Neuron (in vitro differentiated cells): ENCODE results near the gene APPL2.

Source experiments
- H2AFZ ChIP-seq: one replicate; pipeline ENCODE4 v1.6.1; 2013; ENCODE audit warnings: low read depth, mild to moderate bottlenecking, inconsistent platforms, low read length, moderate library complexity
- H3K27me3 ChIP-seq: one replicate; pipeline ENCODE4 v1.6.1; 2013; ENCODE audit warnings: low read length; ENCODE audit not compliant: insufficient read depth
- H3K36me3 ChIP-seq: one replicate; pipeline ENCODE4 v1.6.1; 2013; ENCODE audit warnings: low read length; ENCODE audit not compliant: insufficient read depth
- H3K4me1 ChIP-seq: one replicate; pipeline ENCODE4 v1.6.1; 2013; ENCODE audit warnings: low read length; ENCODE audit not compliant: insufficient read depth
- H3K4me3 ChIP-seq: 2 replicates; pipeline ENCODE4 v1.5.1; 2013; ENCODE audit warnings: mild to moderate bottlenecking, low read length, moderate library complexity
- H3K9me3 ChIP-seq: one replicate; pipeline ENCODE4 v1.6.1; 2013; ENCODE audit warnings: low read length

APPL2 gene

GRCh38 chr12:105214148-105214547 is 21.8 kb downstream of the APPL2 start:
- Histone ChIP-seq H3K4me1 (no peaks in the 10 kb centered on the region), H3K27me3 (no peaks in the 10 kb centered on the region), H3K4me3 (no peak overlapping the region), H3K9me3 (peaks cover 2% of the 10 kb centered on the region), H2AFZ (no peak overlapping the region), H3K36me3 (peaks cover 59% of the 10 kb centered on the region)

GRCh38 chr12:105212438-105212837 is 23.5 kb downstream of the APPL2 start:
- peaks cover 63% of the 10 kb centered on the region for H3K36me3 ChIP-seq
- H3K4me1 ChIP-seq = no peaks in the 10 kb centered on the region
- no peaks in the 10 kb centered on the region for H3K27me3 ChIP-seq
- peaks cover 2% of the 10 kb centered on the region for H3K9me3 ChIP-seq
- no peak overlapping the region for H3K4me3 ChIP-seq
- no peak overlapping the region for H2AFZ ChIP-seq

GRCh38 chr12:105209091-105209490 is 26.9 kb downstream of the APPL2 start:
- H3K27me3 ChIP-seq = no peaks in the 10 kb centered on the region
- H3K4me1 ChIP-seq = no peaks in the 10 kb centered on the region
- no peak overlapping the region for H2AFZ ChIP-seq
- H3K36me3 ChIP-seq = peaks cover 72% of the 10 kb centered on the region
- H3K9me3 ChIP-seq = no peaks in the 10 kb centered on the region
- H3K4me3 ChIP-seq = no peak overlapping the region

GRCh38 chr12:105206686-105207374 is 29.1 kb downstream of the APPL2 start:
- H3K9me3 ChIP-seq = no peaks in the 10 kb centered on the region
- H3K36me3 ChIP-seq = peaks cover 87% of the 10 kb centered on the region
- no peaks in the 10 kb centered on the region for H3K4me1 ChIP-seq
- no peak overlapping the region for H2AFZ ChIP-seq
- H3K4me3 ChIP-seq = no peak overlapping the region
- H3K27me3 ChIP-seq = no peaks in the 10 kb centered on the region

GRCh38 chr12:105205322-105206048 is 30.5 kb downstream of the APPL2 start:
- H3K9me3 ChIP-seq = no peaks in the 10 kb centered on the region
- no peak overlapping the region for H3K4me3 ChIP-seq
- H2AFZ ChIP-seq = no peak overlapping the region
- H3K27me3 ChIP-seq = no peaks in the 10 kb centered on the region
- H3K4me1 ChIP-seq = no peaks in the 10 kb centered on the region
- peaks cover 84% of the 10 kb centered on the region for H3K36me3 ChIP-seq

GRCh38 chr12:105204916-105205315 is 31.1 kb downstream of the APPL2 start:
- Histone ChIP-seq H3K4me3 (no peak overlapping the region), H2AFZ (no peak overlapping the region), H3K4me1 (no peaks in the 10 kb centered on the region), H3K27me3 (no peaks in the 10 kb centered on the region), H3K9me3 (no peaks in the 10 kb centered on the region), H3K36me3 (peaks cover 85% of the 10 kb centered on the region)

- Histone ChIP-seq H3K27me3 (no peaks in the 10 kb centered on the region), H3K4me3 (no peak overlapping the region), H2AFZ (no peak overlapping the region), H3K36me3 (peaks cover 87% of the 10 kb centered on the region), H3K4me1 (no peaks in the 10 kb centered on the region), H3K9me3 (no peaks in the 10 kb centered on the region)
Observed at GRCh38 chr12:105204127-105204526, 31.8 kb downstream of the APPL2 start.

- Histone ChIP-seq H3K9me3 (no peaks in the 10 kb centered on the region), H3K4me1 (no peaks in the 10 kb centered on the region), H3K36me3 (peaks cover 88% of the 10 kb centered on the region), H2AFZ (no peak overlapping the region), H3K4me3 (no peak overlapping the region), H3K27me3 (no peaks in the 10 kb centered on the region)
Observed at GRCh38 chr12:105202202-105202601, 33.8 kb downstream of the APPL2 start.

- peaks cover 85% of the 10 kb centered on the region for H3K36me3 ChIP-seq
- H3K27me3 ChIP-seq = no peaks in the 10 kb centered on the region
- no peaks in the 10 kb centered on the region for H3K4me1 ChIP-seq
- H3K9me3 ChIP-seq = no peaks in the 10 kb centered on the region
- H3K4me3 ChIP-seq = no peak overlapping the region
- H2AFZ ChIP-seq = no peak overlapping the region
Observed at GRCh38 chr12:105201299-105201698, 34.7 kb downstream of the APPL2 start.

- H3K4me1 ChIP-seq = no peaks in the 10 kb centered on the region
- H3K27me3 ChIP-seq = no peaks in the 10 kb centered on the region
- no peaks in the 10 kb centered on the region for H3K9me3 ChIP-seq
- H2AFZ ChIP-seq = no peak overlapping the region
- H3K36me3 ChIP-seq = peaks cover 79% of the 10 kb centered on the region
- H3K4me3 ChIP-seq = no peak overlapping the region
Observed at GRCh38 chr12:105200385-105200784, 35.6 kb downstream of the APPL2 start.

GRCh38 chr12:105198961-105199360 is 37.0 kb downstream of the APPL2 start:
- no peak overlapping the region for H3K4me3 ChIP-seq
- H3K27me3 ChIP-seq = no peaks in the 10 kb centered on the region
- H2AFZ ChIP-seq = no peak overlapping the region
- peaks cover 73% of the 10 kb centered on the region for H3K36me3 ChIP-seq
- no peaks in the 10 kb centered on the region for H3K9me3 ChIP-seq
- H3K4me1 ChIP-seq = no peaks in the 10 kb centered on the region

- H3K27me3 ChIP-seq = no peaks in the 10 kb centered on the region
- peaks cover 72% of the 10 kb centered on the region for H3K36me3 ChIP-seq
- no peaks in the 10 kb centered on the region for H3K9me3 ChIP-seq
- no peaks in the 10 kb centered on the region for H3K4me1 ChIP-seq
- H2AFZ ChIP-seq = no peak overlapping the region
- H3K4me3 ChIP-seq = no peak overlapping the region
Observed at GRCh38 chr12:105196090-105196489, 39.9 kb downstream of the APPL2 start.

GRCh38 chr12:105194947-105195346 is 41.0 kb downstream of the APPL2 start:
- H3K4me1 ChIP-seq = no peaks in the 10 kb centered on the region
- no peak overlapping the region for H2AFZ ChIP-seq
- peaks cover 66% of the 10 kb centered on the region for H3K36me3 ChIP-seq
- H3K27me3 ChIP-seq = no peaks in the 10 kb centered on the region
- no peak overlapping the region for H3K4me3 ChIP-seq
- H3K9me3 ChIP-seq = no peaks in the 10 kb centered on the region
